ENCODE results near the gene AKIRIN1.
"Not testable (repeated sequence)": the region's sequence is repeated elsewhere in the genome, so short reads cannot be mapped to it uniquely, and the experiment has no call there.

The AKIRIN1 gene

DNA sequence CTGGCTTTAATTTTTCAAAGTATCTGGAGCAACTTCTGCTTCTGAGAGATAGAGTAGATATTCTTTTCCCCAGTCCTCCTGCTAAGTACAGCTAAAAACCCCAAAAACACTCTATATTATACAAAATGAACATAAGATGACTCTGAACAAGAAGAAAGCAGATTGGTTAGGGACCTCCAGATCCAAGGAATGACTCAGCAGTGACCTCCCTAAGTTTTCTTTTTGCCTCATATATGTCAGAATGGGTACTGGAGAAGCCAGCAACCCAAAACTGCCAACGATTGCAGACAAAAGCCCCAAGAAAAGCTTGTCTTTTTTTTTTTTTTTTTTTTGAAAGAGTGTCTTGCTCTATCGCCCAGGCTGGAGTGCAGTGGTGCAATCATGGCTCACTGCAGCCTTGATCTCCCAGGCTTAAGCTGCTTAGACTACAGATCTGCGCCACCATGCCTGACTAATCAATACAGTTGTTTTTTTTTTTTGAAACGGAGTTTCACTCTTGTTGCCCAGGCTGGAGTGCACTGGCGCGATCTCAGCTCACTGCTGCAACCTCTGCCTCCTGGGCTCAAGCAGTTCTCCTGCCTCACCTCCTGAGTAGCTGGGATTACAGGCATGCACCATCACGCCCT is 57.8 kb downstream of the AKIRIN1 start:
- H3K36me3 ChIP-seq (ENCODE audit: control insufficient read depth, low read depth, low read length): peaks cover 7% of the 10 kb centered on the region
- no peaks in the 10 kb centered on the region for H3K27me3 ChIP-seq (ENCODE audit: control insufficient read depth, insufficient read depth, low read length)
- no peak overlapping the region for H3K9ac ChIP-seq (ENCODE audit: low read length)
- no peak overlapping the region for H3K4me3 ChIP-seq (ENCODE audit: low read length)
- peaks cover 6% of the 10 kb centered on the region for H3K4me1 ChIP-seq (ENCODE audit: control insufficient read depth, low read depth, low read length)
- no peaks in the 10 kb centered on the region for H3K9me3 ChIP-seq (ENCODE audit: control insufficient read depth, low read depth, low read length)
- no peak overlapping the region for H3K27ac ChIP-seq (ENCODE audit: low read length)

DNA sequence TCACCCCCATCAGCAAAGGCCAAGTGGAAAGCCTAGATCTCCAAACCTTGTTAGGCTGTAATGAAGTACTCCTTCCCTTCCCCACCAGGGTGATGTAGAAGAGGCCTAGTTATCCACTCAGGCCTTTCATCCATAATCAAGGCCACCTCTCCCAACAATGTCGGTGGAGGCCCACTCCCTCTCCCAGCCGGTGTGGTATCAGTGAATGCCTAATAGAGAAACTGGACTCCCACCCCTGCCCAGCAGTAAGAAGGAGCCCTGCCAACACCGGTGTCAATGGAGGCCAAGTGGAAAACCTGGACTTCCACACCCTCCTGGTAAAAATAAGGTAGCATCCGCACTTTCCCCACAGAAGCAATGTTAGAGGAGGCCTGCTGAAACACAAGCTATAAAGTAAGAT is 58.9 kb downstream of the AKIRIN1 start:
- Histone ChIP-seq H3K27me3 (ENCODE audit: control insufficient read depth, insufficient read depth, low read length) (no peaks in the 10 kb centered on the region), H3K4me1 (ENCODE audit: control insufficient read depth, low read depth, low read length) (peaks cover 6% of the 10 kb centered on the region), H3K9me3 (ENCODE audit: control insufficient read depth, low read depth, low read length) (no peaks in the 10 kb centered on the region), H3K9ac (ENCODE audit: low read length) (no peak overlapping the region), H3K36me3 (ENCODE audit: control insufficient read depth, low read depth, low read length) (peaks cover 7% of the 10 kb centered on the region), H3K4me3 (ENCODE audit: low read length) (no peak overlapping the region), H3K27ac (ENCODE audit: low read length) (no peak overlapping the region)

DNA sequence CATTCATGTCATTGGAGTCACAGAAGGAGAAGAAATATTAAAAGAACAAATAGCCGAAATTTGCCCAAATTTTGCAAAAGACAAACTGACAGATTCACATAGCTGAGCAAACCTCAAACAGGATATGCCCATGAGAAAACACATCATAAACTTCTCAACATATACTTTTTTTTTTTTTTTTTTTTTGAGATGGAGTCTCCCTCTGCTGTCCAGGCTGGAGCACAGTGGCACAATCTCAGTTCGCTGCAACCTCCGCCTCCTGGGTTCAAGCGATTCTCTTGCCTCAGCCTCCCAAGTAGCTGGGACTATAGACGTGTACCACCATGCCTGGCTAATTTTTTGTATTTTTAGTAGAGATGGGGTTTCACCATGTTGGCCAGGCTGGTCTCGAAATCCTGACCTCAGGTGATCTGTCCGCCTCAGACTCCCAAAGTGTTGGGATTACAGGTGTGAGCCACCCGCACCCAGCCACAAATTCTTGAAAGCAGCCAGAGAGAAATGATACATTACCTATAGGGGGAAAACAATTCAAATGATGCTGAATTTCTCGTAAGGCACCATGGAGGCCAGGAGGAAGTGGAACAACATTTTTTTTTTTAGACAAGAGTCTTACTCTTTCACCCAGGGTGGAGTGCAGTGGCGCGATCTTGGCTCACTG is 60.2 kb downstream of the AKIRIN1 start:
- H3K36me3 ChIP-seq (ENCODE audit: control insufficient read depth, low read depth, low read length); H3K4me1 ChIP-seq (ENCODE audit: control insufficient read depth, low read depth, low read length); H3K27ac ChIP-seq (ENCODE audit: low read length); H3K4me3 ChIP-seq (ENCODE audit: low read length); H3K9me3 ChIP-seq (ENCODE audit: control insufficient read depth, low read depth, low read length); H3K9ac ChIP-seq (ENCODE audit: low read length); H3K27me3 ChIP-seq (ENCODE audit: control insufficient read depth, insufficient read depth, low read length): not testable (repeated sequence)

DNA sequence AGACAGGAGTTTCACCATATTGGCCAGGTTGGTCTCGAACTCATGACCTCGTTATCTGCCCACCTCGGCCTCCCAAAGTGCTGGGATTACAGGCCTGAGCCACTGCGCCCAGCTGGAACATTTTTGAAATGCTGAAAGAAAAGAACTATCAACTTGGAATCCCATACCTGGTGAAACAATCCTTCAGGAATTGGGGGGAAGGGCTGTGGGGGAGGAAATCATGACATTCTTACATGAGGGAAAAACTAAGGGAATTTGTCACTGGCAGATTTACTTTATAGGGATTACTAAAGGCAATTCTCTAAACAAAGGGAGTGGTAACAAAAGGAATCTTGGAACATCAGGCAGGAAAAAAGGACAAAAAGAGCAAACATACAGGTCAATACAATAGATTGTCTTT is 60.9 kb downstream of the AKIRIN1 start:
- Histone ChIP-seq H3K4me3 (ENCODE audit: low read length) (no peak overlapping the region), H3K36me3 (ENCODE audit: control insufficient read depth, low read depth, low read length) (peaks cover 4% of the 10 kb centered on the region), H3K4me1 (ENCODE audit: control insufficient read depth, low read depth, low read length) (peaks cover 6% of the 10 kb centered on the region), H3K9ac (ENCODE audit: low read length) (no peak overlapping the region), H3K27me3 (ENCODE audit: control insufficient read depth, insufficient read depth, low read length) (no peaks in the 10 kb centered on the region), H3K9me3 (ENCODE audit: control insufficient read depth, low read depth, low read length) (no peaks in the 10 kb centered on the region), H3K27ac (ENCODE audit: low read length) (no peak overlapping the region)

DNA sequence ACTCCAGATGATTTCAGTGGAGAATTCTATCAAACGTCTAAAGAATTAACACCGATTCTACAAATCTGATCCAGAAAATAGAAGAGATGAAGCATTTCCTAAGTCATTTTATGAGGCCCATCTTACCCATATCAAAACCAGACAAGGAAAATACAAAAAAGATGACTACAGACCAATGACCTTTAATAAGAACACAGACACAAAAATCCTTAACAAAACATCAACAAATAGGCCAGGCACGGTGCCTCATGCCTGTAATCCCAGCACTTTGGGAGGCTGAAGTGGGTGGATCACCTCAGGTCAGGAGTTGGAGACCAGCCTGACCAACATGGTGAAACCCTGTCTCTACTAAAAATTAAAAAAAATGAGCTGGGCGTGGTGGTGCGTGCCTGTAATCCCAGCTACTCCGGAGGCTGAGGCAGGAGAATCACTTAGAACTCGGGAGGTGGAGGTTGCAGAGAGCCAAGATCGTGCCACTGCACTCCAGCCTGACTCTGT is 64.2 kb downstream of the AKIRIN1 start:
- not testable (repeated sequence) for H3K27me3 ChIP-seq (ENCODE audit: control insufficient read depth, insufficient read depth, low read length); H3K4me3 ChIP-seq (ENCODE audit: low read length); H3K27ac ChIP-seq (ENCODE audit: low read length); H3K9me3 ChIP-seq (ENCODE audit: control insufficient read depth, low read depth, low read length); H3K36me3 ChIP-seq (ENCODE audit: control insufficient read depth, low read depth, low read length); H3K4me1 ChIP-seq (ENCODE audit: control insufficient read depth, low read depth, low read length); H3K9ac ChIP-seq (ENCODE audit: low read length)

Data from iPS-18a (cell line).